DLD1 (cell line): ENCODE data around the gene DHRS2.
"Not testable (repeated sequence)": the region's sequence is repeated elsewhere in the genome, so short reads cannot be mapped to it uniquely, and the experiment has no call there.

Source experiments
- in situ Hi-C: cut with HindIII; loops from 2 replicates; pipeline ENCODE4 v1.10.0; 2017; ENCODE audit warnings: low sequenced_read_pairs

DHRS2 gene

GRCh38 chr14:23631702-23632460, 4.3 kb upstream of the DHRS2 start:
- in situ Hi-C loops = no loop called here

DNA sequence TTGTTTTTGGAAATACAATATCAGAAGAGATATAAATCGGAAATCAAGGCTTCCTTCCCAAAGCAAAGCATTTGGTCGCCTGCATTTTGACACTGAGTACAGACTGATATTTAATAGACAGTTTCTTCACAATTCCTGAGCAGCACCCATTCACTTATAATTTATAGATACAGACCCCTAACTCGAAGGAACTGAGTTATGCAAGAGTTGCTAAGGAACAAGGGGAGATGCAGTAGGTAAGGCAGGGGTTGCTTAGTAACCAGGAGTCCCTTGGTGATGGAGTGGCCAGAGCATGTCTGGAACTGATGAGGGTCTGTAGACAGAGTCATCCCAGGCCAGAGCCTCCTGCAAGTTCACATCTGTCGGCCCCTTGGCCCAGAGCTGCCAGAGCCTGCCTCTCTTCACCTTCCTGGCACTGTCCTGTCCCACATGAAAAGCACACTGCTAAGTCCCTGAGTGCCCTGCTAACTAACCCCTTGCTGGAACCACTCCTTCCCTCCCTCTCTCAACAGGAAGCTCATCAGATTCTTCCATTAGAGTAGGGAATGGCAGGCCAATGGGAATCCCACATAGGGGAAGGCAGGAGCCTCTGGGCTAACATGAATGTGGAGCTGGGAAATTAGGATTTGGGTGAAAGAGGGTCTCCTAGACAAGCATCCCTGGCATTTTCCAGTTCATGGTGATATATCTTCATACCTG, 3.6 kb upstream of the DHRS2 start:
- in situ Hi-C loops = no loop called here

DNA sequence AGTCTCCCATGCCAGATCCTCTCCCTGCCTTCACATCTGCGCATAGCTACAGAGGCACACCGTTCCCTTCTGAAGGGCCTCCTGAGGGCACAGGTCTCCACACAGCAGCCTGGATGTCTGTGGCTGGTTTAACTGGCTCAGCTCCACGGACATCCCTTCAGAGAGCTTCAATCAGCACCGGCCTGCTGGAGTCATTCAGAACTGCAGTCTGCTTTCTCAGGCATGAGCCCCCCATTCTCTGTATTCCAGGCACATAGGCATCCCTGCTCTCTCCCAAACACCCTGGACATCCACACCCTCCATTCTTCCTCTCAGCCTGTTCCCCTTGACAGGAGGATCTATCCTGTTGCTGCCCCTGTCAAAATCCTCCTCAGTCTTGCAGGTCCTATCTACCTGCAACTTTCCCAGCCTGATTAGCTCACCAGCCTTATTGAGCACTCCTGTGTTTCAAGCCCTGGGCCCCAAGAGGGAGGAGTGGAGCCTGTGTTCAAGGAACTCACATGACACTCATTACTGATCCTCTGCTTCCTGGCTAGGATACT, 2.9 kb upstream of the DHRS2 start:
- in situ Hi-C loops = no loop called here

DNA sequence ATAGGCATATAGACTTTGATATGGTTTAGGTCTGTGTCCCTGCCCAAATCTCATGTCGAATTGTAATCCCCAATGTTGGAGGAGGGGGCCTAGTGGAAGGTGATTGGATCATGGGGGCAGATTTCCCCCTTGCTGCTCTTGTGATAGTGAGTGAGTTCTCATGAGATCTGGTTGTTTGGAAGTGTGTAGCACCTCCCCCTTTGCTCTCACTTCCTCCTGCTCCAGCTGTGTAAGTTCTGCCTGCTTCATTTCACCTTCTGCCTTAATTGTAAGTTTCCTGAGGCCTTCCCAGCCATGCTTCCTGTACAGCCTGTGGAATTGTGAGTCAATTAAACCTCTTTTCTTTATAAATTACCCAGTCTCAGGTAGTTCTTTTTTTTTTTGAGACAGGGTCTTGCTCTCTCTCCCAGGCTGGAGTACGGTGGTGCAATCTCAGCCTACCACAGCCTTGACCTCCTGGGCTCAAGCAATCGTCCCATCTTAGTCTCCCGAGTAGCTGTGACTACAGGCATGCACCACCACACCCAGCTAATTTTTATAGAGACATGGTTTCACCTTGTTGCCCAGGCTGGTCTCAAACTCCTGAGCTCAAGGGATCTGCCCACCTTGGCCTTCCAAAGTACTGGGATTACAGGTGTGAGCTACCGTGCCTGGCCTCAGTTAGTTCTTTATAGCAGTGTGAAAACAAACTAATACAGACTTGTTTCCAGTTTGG, 1.3 kb upstream of the DHRS2 start:
- in situ Hi-C loops = not testable (repeated sequence)

GRCh38 chr14:23637312-23637654, 1.1 kb downstream of the DHRS2 start:
- in situ Hi-C loops = not testable (repeated sequence)

GRCh38 chr14:23637655-23638413, 1.7 kb downstream of the DHRS2 start:
- in situ Hi-C loops = not testable (repeated sequence)

GRCh38 chr14:23638414-23639047, 2.4 kb downstream of the DHRS2 start:
- in situ Hi-C loops = no loop called here

DNA sequence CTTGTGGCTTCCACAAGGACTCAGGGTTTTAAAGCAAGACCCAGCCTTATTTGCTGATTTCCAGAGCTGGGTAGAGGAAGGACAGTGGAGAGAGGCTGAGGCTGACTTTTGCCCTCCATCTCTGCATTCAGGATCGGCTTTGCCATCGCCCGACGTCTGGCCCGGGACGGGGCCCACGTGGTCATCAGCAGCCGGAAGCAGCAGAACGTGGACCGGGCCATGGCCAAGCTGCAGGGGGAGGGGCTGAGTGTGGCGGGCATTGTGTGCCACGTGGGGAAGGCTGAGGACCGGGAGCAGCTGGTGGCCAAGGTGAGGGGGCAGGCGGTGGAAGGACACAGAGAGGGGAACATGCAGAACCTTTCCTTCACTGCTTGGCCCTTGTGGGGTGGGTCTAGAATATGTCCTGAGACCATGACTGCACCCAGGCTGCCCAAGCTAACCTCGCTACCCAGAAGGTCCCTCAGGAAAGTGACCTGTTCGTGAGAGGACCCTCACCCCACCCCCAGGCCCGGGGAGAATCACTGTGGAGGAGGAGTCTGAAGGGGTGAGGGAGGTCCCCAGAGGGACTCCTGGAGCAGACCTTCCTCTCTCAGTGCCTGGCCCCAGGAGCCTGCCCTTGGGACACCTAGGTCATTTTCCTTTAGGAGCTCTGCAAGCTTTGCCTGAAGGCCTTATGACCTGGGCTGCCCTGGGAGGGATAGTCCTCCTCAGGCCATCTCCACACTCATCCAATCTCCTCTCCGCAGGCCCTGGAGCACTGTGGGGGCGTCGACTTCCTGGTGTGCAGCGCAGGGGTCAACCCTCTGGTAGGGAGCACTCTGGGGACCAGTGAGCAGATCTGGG, 3.1 kb downstream of the DHRS2 start:
- in situ Hi-C loops = no loop called here

- in situ Hi-C loops = no loop called here
These were observed 3.8 kb downstream of the DHRS2 start for GRCh38 chr14:23639891-23640523.

DNA sequence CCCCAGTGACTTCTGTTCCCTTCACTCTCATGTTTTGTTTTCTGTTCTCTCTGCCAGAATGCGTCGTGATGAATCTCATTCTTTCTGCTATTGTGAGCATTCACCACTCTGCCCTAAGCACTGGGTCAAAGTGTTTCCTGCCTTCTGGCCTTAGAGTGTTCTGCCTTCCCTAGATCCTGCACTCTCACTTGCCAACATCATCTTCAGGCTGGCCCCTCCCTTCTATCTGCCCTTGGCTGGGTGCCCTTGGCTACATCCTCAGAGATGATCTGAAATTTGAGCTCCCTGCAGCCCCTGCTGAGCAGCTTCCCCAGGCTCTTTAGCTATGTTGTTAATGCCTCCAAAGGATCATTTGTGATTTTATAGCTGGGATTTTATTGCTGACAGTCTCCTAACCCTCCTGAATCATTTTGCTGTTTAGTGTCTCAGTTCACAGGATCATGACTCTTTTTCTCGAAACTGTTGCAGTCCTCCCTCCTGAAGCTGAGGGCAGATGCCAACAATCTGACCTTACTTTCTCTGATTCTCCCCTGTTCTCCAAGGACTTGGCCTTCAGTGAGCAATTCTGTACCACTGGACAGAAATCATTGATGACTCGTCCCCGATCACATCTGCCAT, 4.5 kb downstream of the DHRS2 start:
- in situ Hi-C loops = no loop called here

- in situ Hi-C loops = no loop called here
These were observed 5.2 kb downstream of the DHRS2 start for GRCh38 chr14:23641180-23641914.

GRCh38 chr14:23641915-23642588, 5.9 kb downstream of the DHRS2 start:
- in situ Hi-C loops = no loop called here

GRCh38 chr14:23643533-23644194, 7.5 kb downstream of the DHRS2 start:
- in situ Hi-C loops = no loop called here

- in situ Hi-C loops = no loop called here
These were observed 8.2 kb downstream of the DHRS2 start for GRCh38 chr14:23644195-23644918.

DNA sequence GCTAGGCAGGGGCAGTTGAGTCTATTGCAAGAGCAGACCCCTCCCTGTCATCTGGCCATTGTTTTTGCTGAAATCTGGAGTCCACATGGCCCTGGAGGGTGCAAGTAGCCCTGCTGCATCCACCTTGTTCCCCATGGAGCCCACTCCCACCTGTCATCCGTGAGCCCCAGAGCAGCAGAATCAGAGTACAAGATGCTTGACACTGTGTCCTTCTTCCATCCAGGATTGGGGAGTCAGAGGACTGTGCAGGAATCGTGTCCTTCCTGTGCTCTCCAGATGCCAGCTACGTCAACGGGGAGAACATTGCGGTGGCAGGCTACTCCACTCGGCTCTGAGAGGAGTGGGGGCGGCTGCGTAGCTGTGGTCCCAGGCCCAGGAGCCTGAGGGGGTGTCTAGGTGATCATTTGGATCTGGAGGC, 8.8 kb downstream of the DHRS2 start:
- in situ Hi-C loops = no loop called here

DNA sequence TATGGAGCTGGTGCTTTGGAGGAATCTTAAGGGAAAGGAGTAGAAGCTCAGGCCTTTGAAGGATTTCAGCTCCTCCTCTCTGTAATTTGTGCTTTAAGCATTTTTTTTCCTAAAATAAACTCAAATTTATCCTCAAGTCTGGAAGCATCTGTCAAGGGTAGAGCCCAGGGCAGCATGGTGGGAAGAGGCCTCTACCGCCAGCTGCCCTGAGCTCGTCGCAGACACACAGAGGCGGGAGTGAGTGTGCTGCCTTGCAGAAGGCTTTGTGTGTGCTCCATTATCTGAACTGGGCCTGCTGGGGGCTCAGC, 9.3 kb downstream of the DHRS2 start:
- in situ Hi-C loops = no loop called here
